ENCODE measurements around the gene THAP5.
"Not testable (repeated sequence)": the region's sequence is repeated elsewhere in the genome, so short reads cannot be mapped to it uniquely, and the experiment has no call there.

Gene THAP5

DNA sequence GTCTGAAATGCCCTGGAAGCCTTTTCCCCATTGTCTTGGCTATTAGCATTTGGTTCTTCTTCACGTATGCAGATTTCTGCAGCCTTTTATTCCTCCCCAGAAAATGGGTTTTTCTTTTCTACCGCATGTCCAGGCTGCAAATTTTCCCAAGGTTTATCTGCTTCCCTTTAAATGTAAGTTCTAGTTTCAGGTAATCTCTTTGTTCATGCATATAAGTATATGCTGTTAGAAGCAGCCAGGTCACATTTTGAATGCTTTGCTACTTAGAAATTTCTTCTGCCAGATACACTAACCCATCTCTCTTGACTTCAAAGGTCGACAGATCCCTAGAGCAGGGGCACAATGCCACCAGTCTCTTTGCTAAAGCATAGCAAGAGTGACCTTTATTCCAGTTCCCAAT, 12.3 kb downstream of the THAP5 start:
- DNase-seq (ENCODE audit: low read depth): no peak
- H3K4me3 ChIP-seq (ENCODE audit: low read length): no peak overlapping the region
- no peak for TF ChIP-seq CTCF (conservative IDR thresholded peaks at IDR 0.05; ENCODE audit: low read length)

DNA sequence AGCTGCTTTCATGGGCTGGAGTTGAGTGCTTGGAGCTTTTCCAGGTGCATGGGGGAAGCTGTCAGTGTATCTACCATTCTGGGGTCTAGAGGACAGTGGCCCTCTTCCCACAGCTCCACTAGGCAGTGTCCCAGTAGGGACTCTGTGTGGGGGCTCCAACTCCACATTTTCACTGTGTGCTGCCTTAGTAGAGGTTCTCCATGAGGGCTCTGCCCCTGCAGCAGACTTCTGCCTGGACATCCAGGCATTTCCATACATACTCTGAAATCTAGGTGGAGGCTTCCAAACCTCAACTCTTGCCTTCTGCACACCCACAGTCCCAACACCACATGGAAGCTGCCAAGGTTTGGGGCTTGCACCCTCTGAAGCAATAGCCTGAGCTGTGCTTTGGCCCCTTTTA, 12.8 kb downstream of the THAP5 start:
- H3K4me3 ChIP-seq (ENCODE audit: low read length); DNase-seq (ENCODE audit: low read depth): not testable (repeated sequence)

- not testable (repeated sequence) for DNase-seq (ENCODE audit: low read depth); H3K4me3 ChIP-seq (ENCODE audit: low read length)
Observed at GRCh38 chr7:108548141-108548896, 21.2 kb downstream of the THAP5 start.

DNA sequence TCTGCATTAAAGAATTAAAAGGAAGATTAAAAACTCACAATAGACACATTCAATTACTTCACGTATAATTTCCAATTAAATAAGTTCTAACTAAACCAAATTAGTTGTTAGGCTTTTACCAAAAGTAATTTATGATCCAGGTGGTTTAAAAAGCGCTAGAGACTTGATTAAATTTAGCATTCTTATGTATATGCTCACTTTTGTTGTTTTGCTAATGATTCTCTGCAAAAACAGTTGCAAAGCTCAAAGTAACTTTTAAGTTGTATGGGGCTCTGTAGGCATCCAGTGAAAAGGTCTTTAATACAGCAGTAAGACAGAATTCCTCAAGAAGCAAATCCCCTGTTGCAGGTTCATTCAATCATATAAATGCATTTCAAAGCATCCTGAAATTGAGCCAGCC, 28.0 kb downstream of the THAP5 start:
- no peak overlapping the region for H3K4me3 ChIP-seq (ENCODE audit: low read length)
- TF ChIP-seq CTCF (conservative IDR thresholded peaks at IDR 0.05; ENCODE audit: low read length): no peak
- no peak for DNase-seq (ENCODE audit: low read depth)

GRCh38 chr7:108538685-108539084, 30.8 kb downstream of the THAP5 start:
- DNase-seq (ENCODE audit: low read depth); H3K4me3 ChIP-seq (ENCODE audit: low read length): not testable (repeated sequence)

GRCh38 chr7:108538236-108538635, 31.3 kb downstream of the THAP5 start:
- not testable (repeated sequence) for H3K4me3 ChIP-seq (ENCODE audit: low read length); DNase-seq (ENCODE audit: low read depth)

DNA sequence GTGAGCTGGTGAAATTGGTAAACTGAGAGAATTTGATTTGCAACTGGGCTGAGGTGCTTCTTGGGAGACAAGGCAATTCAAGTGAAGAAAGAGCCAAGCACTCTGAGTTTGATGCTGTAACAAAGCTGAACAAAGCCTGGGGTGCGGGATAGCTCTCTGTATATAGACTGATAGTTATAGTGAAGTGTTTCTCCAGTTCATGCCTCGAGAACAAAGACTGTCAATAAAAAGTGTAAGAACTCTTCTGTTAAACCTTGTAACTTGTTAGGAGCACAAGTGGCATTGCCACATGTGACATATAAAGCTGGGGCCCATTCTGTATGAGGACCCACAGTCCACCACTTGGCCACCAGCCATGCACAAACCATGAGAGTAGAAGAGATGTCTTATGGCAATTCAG, 32.3 kb downstream of the THAP5 start:
- no peak for DNase-seq (ENCODE audit: low read depth)
- H3K4me3 ChIP-seq (ENCODE audit: low read length): no peak overlapping the region
- no peak for TF ChIP-seq CTCF (conservative IDR thresholded peaks at IDR 0.05; ENCODE audit: low read length)

- no peak overlapping the region for H3K4me3 ChIP-seq (ENCODE audit: low read length)
- DNase-seq (ENCODE audit: low read depth): no peak
- TF ChIP-seq CTCF (conservative IDR thresholded peaks at IDR 0.05; ENCODE audit: low read length): no peak
Observed at GRCh38 chr7:108535744-108536143, 33.8 kb downstream of the THAP5 start.

- no peak for TF ChIP-seq CTCF (conservative IDR thresholded peaks at IDR 0.05; ENCODE audit: low read length)
- H3K4me3 ChIP-seq (ENCODE audit: low read length): no peak overlapping the region
- DNase-seq (ENCODE audit: low read depth): no peak
Observed at GRCh38 chr7:108535257-108535656, 34.2 kb downstream of the THAP5 start.
